Parathyroid adenoma (tissue), 2 donors: Measurements from ENCODE around the gene STAG2.
"Not testable (repeated sequence)": the region's sequence is repeated elsewhere in the genome, so short reads cannot be mapped to it uniquely, and the experiment has no call there.

ENCODE experiments used
- H2AFZ ChIP-seq: fragments of 300-600 bp; sonication (generic); one replicate; pipeline ENCODE4 v1.7.0; 2017; ENCODE audit warnings: antibody characterized with exemption, mild to moderate bottlenecking
- H3K27ac ChIP-seq: fragments of 300-600 bp; sonication (generic); one replicate; pipeline ENCODE4 v1.7.0; 2017
- H3K27me3 ChIP-seq: fragments of 300-600 bp; sonication (generic); one replicate; pipeline ENCODE4 v1.7.0; 2017; ENCODE audit warnings: low read length; ENCODE audit not compliant: control insufficient read depth, insufficient read depth
- H3K36me3 ChIP-seq: fragments of 300-600 bp; sonication (generic); one replicate; pipeline ENCODE4 v1.7.0; 2017; ENCODE audit warnings: low read length; ENCODE audit not compliant: control insufficient read depth, insufficient read depth
- H3K4me1 ChIP-seq: fragments of 300-600 bp; sonication (generic); one replicate; pipeline ENCODE4 v1.7.0; 2017; ENCODE audit warnings: control low read depth
- H3K4me2 ChIP-seq: fragments of 300-600 bp; sonication (generic); one replicate; pipeline ENCODE4 v1.7.0; 2017; ENCODE audit warnings: low read length
- H3K4me3 ChIP-seq: fragments of 300-600 bp; sonication (generic); one replicate; pipeline ENCODE4 v1.7.0; 2017; ENCODE audit warnings: low read depth, low read length
- H3K79me2 ChIP-seq: fragments of 300-600 bp; sonication (generic); one replicate; pipeline ENCODE4 v1.7.0; 2017; ENCODE audit warnings: control low read depth
- H3K9ac ChIP-seq: fragments of 300-600 bp; sonication (generic); one replicate; pipeline ENCODE4 v1.7.0; 2017; ENCODE audit warnings: mild to moderate bottlenecking
- H3K9me3 ChIP-seq: fragments of 300-600 bp; sonication (generic); one replicate; pipeline ENCODE4 v1.7.0; 2017; ENCODE audit warnings: low read length; ENCODE audit not compliant: control insufficient read depth
- CTCF ChIP-seq: fragments of 300-600 bp; sonication (generic); IDR thresholded peaks from one replicate; pipeline ENCODE4 v1.7.0; 2017; ENCODE audit warnings: antibody characterized with exemption, mild to moderate bottlenecking
- donor health status: primary hyperparathyroidism.

Gene STAG2

GRCh38 chrX:123923211-123923610 is 38.3 kb upstream of the STAG2 start:
- no peak overlapping the region for H3K27ac ChIP-seq
- H3K27me3 ChIP-seq, result no peaks in the 10 kb centered on the region
- no peaks in the 10 kb centered on the region for H3K36me3 ChIP-seq
- no peak overlapping the region for H2AFZ ChIP-seq
- H3K4me2 ChIP-seq, result no peak overlapping the region
- H3K4me1 ChIP-seq, result no peaks in the 10 kb centered on the region
- H3K9me3 ChIP-seq, result no peaks in the 10 kb centered on the region
- no peak for TF ChIP-seq CTCF
- no peak overlapping the region for H3K9ac ChIP-seq
- no peaks in the 10 kb centered on the region for H3K79me2 ChIP-seq
- no peak overlapping the region for H3K4me3 ChIP-seq

- no peak overlapping the region for H3K4me2 ChIP-seq
- H3K9me3 ChIP-seq, result no peaks in the 10 kb centered on the region
- no peak for TF ChIP-seq CTCF
- no peak overlapping the region for H2AFZ ChIP-seq
- H3K4me1 ChIP-seq, result no peaks in the 10 kb centered on the region
- H3K27ac ChIP-seq, result no peak overlapping the region
- no peak overlapping the region for H3K4me3 ChIP-seq
- no peak overlapping the region for H3K9ac ChIP-seq
- no peaks in the 10 kb centered on the region for H3K79me2 ChIP-seq
- H3K27me3 ChIP-seq, result no peaks in the 10 kb centered on the region
- no peaks in the 10 kb centered on the region for H3K36me3 ChIP-seq
Observed at GRCh38 chrX:123924186-123924585, 37.3 kb upstream of the STAG2 start.

GRCh38 chrX:123927845-123928244 is 33.7 kb upstream of the STAG2 start:
- no peaks in the 10 kb centered on the region for H3K9me3 ChIP-seq
- H3K4me2 ChIP-seq, result no peak overlapping the region
- no peaks in the 10 kb centered on the region for H3K27me3 ChIP-seq
- H3K4me3 ChIP-seq, result no peak overlapping the region
- H3K9ac ChIP-seq, result no peak overlapping the region
- no peaks in the 10 kb centered on the region for H3K36me3 ChIP-seq
- H3K4me1 ChIP-seq, result no peaks in the 10 kb centered on the region
- no peaks in the 10 kb centered on the region for H3K79me2 ChIP-seq
- H2AFZ ChIP-seq, result no peak overlapping the region
- no peak for TF ChIP-seq CTCF
- H3K27ac ChIP-seq, result no peak overlapping the region

GRCh38 chrX:123932055-123932454 is 29.5 kb upstream of the STAG2 start:
- not testable (repeated sequence) for H3K4me1 ChIP-seq, H2AFZ ChIP-seq, H3K27ac ChIP-seq, H3K36me3 ChIP-seq, H3K9me3 ChIP-seq, H3K9ac ChIP-seq, H3K4me3 ChIP-seq, H3K79me2 ChIP-seq, H3K27me3 ChIP-seq, H3K4me2 ChIP-seq

GRCh38 chrX:123943074-123943473 is 18.4 kb upstream of the STAG2 start:
- no peaks in the 10 kb centered on the region for H3K36me3 ChIP-seq
- TF ChIP-seq CTCF, result no peak
- H3K27ac ChIP-seq, result no peak overlapping the region
- no peaks in the 10 kb centered on the region for H3K9me3 ChIP-seq
- no peak overlapping the region for H3K9ac ChIP-seq
- H2AFZ ChIP-seq, result no peak overlapping the region
- H3K4me3 ChIP-seq, result no peak overlapping the region
- no peaks in the 10 kb centered on the region for H3K27me3 ChIP-seq
- no peaks in the 10 kb centered on the region for H3K79me2 ChIP-seq
- no peaks in the 10 kb centered on the region for H3K4me1 ChIP-seq
- no peak overlapping the region for H3K4me2 ChIP-seq
